Esophagus muscularis mucosa (tissue), 4 donors: ENCODE results near the gene PABPC4L.

ENCODE experiments used
- CTCF ChIP-seq, 3 experiments: fragments of 200-600 bp in 2 of 3; fragments of 450-650 bp in 1 of 3; sonication (generic) in 2 of 3; IDR thresholded peaks; one replicate each; pipeline ENCODE4 v1.5.1; 2017 to 2019; ENCODE audit warnings: antibody characterized with exemption in 3 of 3, mild to moderate bottlenecking in 2 of 3, moderate library complexity in 1 of 3
- EP300 ChIP-seq: sonication (generic); formaldehyde crosslinking; IDR thresholded peaks from one replicate; pipeline ENCODE4 v1.6.1; 2017; ENCODE audit warnings: antibody characterized with exemption
- POLR2A ChIP-seq: fragments of 450-650 bp; IDR thresholded peaks from one replicate; pipeline ENCODE4 v1.6.1; 2017; ENCODE audit warnings: antibody characterized with exemption, moderate library complexity, mild to moderate bottlenecking, low read depth

GRCh38 chr4:134201216-134202161 is at the start of gene PABPC4L:
- no peak for TF ChIP-seq EP300
- no peak for TF ChIP-seq CTCF (IDR thresholded peaks at IDR 0.05)
- TF ChIP-seq POLR2A: no peak
